Stomach (tissue), 9 donors: ENCODE results near the gene THSD1. TPM values are rescaled to one million over a fixed set of nuclear protein-coding genes. Genes with fewer than 3 reads are reported as not detected.

ENCODE experiments used
- DNase-seq, 2 donors: peaks; one replicate each; pipeline versions ENCODE4 v3.0.0 to v3.0.0-alpha.2; 2013 to 2019
- H3K27ac ChIP-seq, 5 donors: fragments of 200-600 bp in 4 of 5; sonication (generic) in 4 of 5; one replicate each; pipeline ENCODE4 v1.5.1; 2013 to 2019; ENCODE audit warnings: mild to moderate bottlenecking in 1 of 5, moderate library complexity in 1 of 5
- H3K27me3 ChIP-seq, 3 donors: fragments of 200-600 bp; sonication (generic); one replicate each; pipeline ENCODE4 v1.5.1; 2017 to 2019; ENCODE audit warnings: mixed run types in 1 of 3
- H3K36me3 ChIP-seq, 4 donors: fragments of 200-600 bp; sonication (generic); 1 replicate in 3 of 4; 2 replicates in 1 of 4; pipeline ENCODE4 v1.5.1; 2016 to 2019
- H3K4me1 ChIP-seq, 4 donors: fragments of 200-600 bp; sonication (generic); one replicate each; pipeline ENCODE4 v1.5.1; 2016 to 2019
- H3K4me3 ChIP-seq, 4 donors: fragments of 200-600 bp; sonication (generic) in 3 of 4; one replicate each; pipeline ENCODE4 v1.5.1; 2016 to 2019; ENCODE audit warnings: mild to moderate bottlenecking in 1 of 4
- H3K9me3 ChIP-seq, 4 donors: fragments of 200-600 bp; sonication (generic); one replicate each; pipeline ENCODE4 v1.5.1; 2016 to 2019
- EP300 ChIP-seq: sonication (generic); formaldehyde crosslinking; IDR thresholded peaks from one replicate; pipeline ENCODE4 v1.6.1; 2017; ENCODE audit warnings: antibody characterized with exemption
- POLR2A ChIP-seq, 4 donors: fragments of 450-650 bp; IDR thresholded peaks; one replicate each; pipeline ENCODE4 v1.6.1; 2016; ENCODE audit warnings: antibody characterized with exemption in 4 of 4, control low read depth in 2 of 4, mild to moderate bottlenecking in 1 of 4, moderate library complexity in 1 of 4
- POLR2AphosphoS5 ChIP-seq, 3 donors: sonication (generic); formaldehyde crosslinking; IDR thresholded peaks; one replicate each; pipeline ENCODE4 v1.6.1; 2016; ENCODE audit warnings: antibody characterized with exemption in 3 of 3
- whole genome bisulfite sequencing, 5 donors: extraction: QIAGEN DNeasy Blood & Tissue Kit in 3 of 5; methylation state at CpG; one replicate each; pipeline versions ENCODE4 v1.1.5 to v1.1.7; 2013 to 2018; 5-methylcytosine and 5-hydroxymethylcytosine counted together
- intact Hi-C: fragments of 100-400 bp; cut with DNase I; formaldehyde crosslinking; loops from one replicate; pipeline ENCODE4 v1.15.1; 2023; ENCODE audit warnings: low total_unique reads
- polyA plus RNA-seq, 3 donors: library from polyadenylated mRNA; stranded (reverse); fragments of 200-250 nt; gene quantifications; one replicate each; pipeline ENCODE4 v1.2.3, GENCODE V29; 2013
- total RNA-seq, 5 donors: library from RNA; depleted of rRNA; stranded (reverse); fragments of >200 nt; gene quantifications; one replicate each; pipeline versions ENCODE4 v1.1.0 to v1.2.3, GENCODE V29; 2014 to 2016
- TF ChIP-seq, protein P1 (sequence below), 7 experiments: fragments of 450-650 bp in 4 of 7; fragments of 200-600 bp in 3 of 7; sonication (generic) in 3 of 7; IDR thresholded peaks; one replicate each; pipeline ENCODE4 v1.5.1; 2016 to 2019; ENCODE audit warnings: antibody characterized with exemption in 7 of 7, control low read depth in 2 of 7, mild to moderate bottlenecking in 1 of 7
- donor health status: healthy with polysubstance abuse.
- donor health status: Bipolar disorder and iron deficiency.
- donor health status: healthy.

Gene THSD1
- total and polyA plus RNA-seq, 8 donors: 0.12 to 8.4 (median 1.1) TPM; not detected in 1

DNA sequence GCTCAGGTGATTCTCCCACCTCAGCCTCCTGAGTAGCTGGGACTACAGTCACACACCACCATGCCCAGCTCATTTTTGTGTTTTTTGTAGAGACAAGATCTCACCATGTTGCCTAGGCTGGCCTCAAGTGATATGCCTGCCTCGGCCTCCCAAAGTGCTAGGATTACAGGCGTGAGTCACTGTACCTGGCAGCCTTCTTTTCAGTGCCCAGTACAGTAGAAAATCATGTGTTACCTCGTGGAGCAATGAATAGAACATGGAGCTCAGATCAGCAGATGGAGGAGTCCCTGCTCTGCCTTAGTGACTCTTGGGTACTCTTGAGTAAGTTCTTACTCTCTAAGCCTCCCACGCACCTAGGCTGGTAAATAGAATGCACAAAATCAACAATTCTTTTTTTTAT, 44.7 kb downstream of the THSD1 start:
- Histone ChIP-seq H3K27ac (no peak overlapping the region), H3K4me1 (no peaks in the 10 kb centered on the region), H3K9me3 (no peaks in the 10 kb centered on the region), H3K36me3 (no peaks in the 10 kb centered on the region), H3K4me3 (no peak overlapping the region), H3K27me3 (no peaks in the 10 kb centered on the region)
- no peak for DNase-seq
- 61 to 71% (median 65%) methylated on average over 4 of the region's 4 CpGs for WGBS, 5 donors
- TF ChIP-seq, protein P1, sequence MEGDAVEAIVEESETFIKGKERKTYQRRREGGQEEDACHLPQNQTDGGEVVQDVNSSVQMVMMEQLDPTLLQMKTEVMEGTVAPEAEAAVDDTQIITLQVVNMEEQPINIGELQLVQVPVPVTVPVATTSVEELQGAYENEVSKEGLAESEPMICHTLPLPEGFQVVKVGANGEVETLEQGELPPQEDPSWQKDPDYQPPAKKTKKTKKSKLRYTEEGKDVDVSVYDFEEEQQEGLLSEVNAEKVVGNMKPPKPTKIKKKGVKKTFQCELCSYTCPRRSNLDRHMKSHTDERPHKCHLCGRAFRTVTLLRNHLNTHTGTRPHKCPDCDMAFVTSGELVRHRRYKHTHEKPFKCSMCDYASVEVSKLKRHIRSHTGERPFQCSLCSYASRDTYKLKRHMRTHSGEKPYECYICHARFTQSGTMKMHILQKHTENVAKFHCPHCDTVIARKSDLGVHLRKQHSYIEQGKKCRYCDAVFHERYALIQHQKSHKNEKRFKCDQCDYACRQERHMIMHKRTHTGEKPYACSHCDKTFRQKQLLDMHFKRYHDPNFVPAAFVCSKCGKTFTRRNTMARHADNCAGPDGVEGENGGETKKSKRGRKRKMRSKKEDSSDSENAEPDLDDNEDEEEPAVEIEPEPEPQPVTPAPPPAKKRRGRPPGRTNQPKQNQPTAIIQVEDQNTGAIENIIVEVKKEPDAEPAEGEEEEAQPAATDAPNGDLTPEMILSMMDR (IDR thresholded peaks at IDR 0.05): no peak
- TF ChIP-seq POLR2AphosphoS5 (IDR thresholded peaks at IDR 0.05) (no peak), POLR2A (IDR thresholded peaks at IDR 0.05) (no peak), EP300 (no peak)
- intact Hi-C loops: no loop called here

DNA sequence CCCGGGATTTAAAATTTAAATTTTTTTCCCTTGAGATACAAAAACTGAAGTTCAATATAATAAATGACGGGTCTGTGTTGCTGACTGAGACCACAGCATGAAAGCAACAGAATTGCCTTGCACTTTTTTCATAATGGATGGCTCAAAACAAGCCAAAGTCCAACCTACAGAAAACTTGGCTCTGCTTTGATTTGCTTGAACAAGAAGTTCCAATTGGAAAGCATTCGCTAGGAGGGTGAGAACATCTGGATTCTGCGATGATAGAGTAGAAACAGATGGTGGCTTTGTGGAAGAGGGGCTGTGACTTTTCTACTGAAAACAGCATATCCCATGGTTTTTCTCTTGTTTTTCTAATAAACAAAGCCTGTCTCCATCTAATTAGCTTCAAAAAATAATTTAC, 46.4 kb downstream of the THSD1 start:
- no peaks in the 10 kb centered on the region for H3K36me3 ChIP-seq
- no peaks in the 10 kb centered on the region for H3K4me1 ChIP-seq
- H3K9me3 ChIP-seq: no peaks in the 10 kb centered on the region
- H3K27ac ChIP-seq: no peak overlapping the region
- H3K27me3 ChIP-seq: no peaks in the 10 kb centered on the region
- intact Hi-C loops: no loop called here
- no peak overlapping the region for H3K4me3 ChIP-seq
- TF ChIP-seq POLR2AphosphoS5 (IDR thresholded peaks at IDR 0.05) (no peak), POLR2A (IDR thresholded peaks at IDR 0.05) (no peak), EP300 (no peak)
- TF ChIP-seq, protein P1 (IDR thresholded peaks at IDR 0.05): no peak
- peak in 1 of 2 donors; percentile 81 for DNase-seq
- 41 to 72% (median 62%) methylated on average over 4 of the region's 4 CpGs for WGBS, 5 donors

DNA sequence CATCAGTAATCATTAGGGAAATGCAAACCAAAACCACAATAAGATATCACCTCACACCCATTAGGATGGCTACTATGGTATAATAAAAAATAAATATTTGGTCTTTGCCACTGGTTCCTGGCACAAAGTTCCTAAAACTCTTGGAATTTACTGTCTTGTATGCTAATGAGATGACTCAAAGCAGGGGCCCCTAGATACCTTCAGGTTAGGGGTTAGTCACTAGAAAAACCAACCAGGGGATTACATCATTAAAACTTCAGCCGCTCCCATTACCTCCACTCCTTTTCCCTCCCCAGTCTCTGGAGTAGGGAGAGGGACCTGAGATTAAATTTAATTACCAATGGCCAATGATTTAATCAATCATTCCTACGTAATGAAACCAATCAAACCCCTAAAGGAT, 49.6 kb downstream of the THSD1 start:
- Histone ChIP-seq H3K4me3 (no peak overlapping the region), H3K36me3 (no peaks in the 10 kb centered on the region), H3K27ac (no peak overlapping the region), H3K4me1 (no peaks in the 10 kb centered on the region), H3K27me3 (peaks cover 0 to 4% (median 0%) of the 10 kb centered on the region in 3 donors), H3K9me3 (no peaks in the 10 kb centered on the region)
- intact Hi-C loops: no loop called here
- TF ChIP-seq POLR2AphosphoS5 (IDR thresholded peaks at IDR 0.05) (no peak), EP300 (no peak), POLR2A (IDR thresholded peaks at IDR 0.05) (no peak)
- TF ChIP-seq, protein P1 (IDR thresholded peaks at IDR 0.05): no peak
- 54 to 87% (median 71%) methylated on average over 2 of the region's 2 CpGs for WGBS, 5 donors
- no peak for DNase-seq

DNA sequence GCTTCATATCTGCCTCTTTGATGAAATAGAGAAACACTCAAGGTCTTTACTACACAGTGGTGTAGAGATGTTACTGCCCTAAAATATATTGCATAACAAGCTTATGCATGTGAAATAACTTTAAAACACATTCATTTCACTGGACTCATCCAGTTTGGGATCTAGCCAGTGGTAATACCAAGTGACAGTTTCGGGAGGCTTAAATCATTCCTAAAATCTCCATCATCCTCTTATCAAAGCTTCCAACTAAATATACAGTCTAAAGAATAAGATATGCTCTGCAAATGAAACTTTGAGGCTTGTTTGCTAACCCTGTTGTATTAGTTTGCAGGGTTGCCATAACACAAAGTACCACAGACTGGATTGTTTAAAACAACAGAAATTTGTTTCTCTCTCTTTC, 52.8 kb downstream of the THSD1 start:
- Histone ChIP-seq H3K9me3 (no peaks in the 10 kb centered on the region), H3K4me1 (no peaks in the 10 kb centered on the region), H3K27me3 (peaks cover 0 to 4% (median 0%) of the 10 kb centered on the region in 3 donors), H3K27ac (no peak overlapping the region), H3K4me3 (no peak overlapping the region), H3K36me3 (no peaks in the 10 kb centered on the region)
- no peak for DNase-seq
- intact Hi-C loops: no loop called here
- 26 to 51% (median 43%) methylated on average over 1 of the region's 1 CpG for WGBS, 5 donors
- TF ChIP-seq EP300: no peak
- no peak for TF ChIP-seq POLR2A (IDR thresholded peaks at IDR 0.05)
- TF ChIP-seq, protein P1 (IDR thresholded peaks at IDR 0.05): no peak
- TF ChIP-seq POLR2AphosphoS5 (IDR thresholded peaks at IDR 0.05): no peak
